Non-pigmented ciliary epithelial cell (primary cell): Measurements from ENCODE around the gene TCTN3.
"Not testable (repeated sequence)": the region's sequence is repeated elsewhere in the genome, so short reads cannot be mapped to it uniquely, and the experiment has no call there.

ENCODE experiments used
- DNase-seq: peaks from one replicate; pipeline ENCODE4 v3.0.0-alpha.2; 2010; ENCODE audit warnings: low read depth

TCTN3 gene

GRCh38 chr10:95693668-95694534 is at the start of gene TCTN3:
TSS of gene TCTN3 (minus strand) at chr10:95693927. CDS start at chr10:95693899, 28 bp downstream.
- DNase-seq, result peak; percentile 99

GRCh38 chr10:95742962-95743535 is 49.3 kb upstream of the TCTN3 start:
- DNase-seq, result no peak

GRCh38 chr10:95742485-95742884 is 48.8 kb upstream of the TCTN3 start:
- no peak for DNase-seq

GRCh38 chr10:95741807-95742467 is 48.2 kb upstream of the TCTN3 start:
- DNase-seq, result peak; percentile 63

- DNase-seq, result no peak
These were observed 45.3 kb upstream of the TCTN3 start for GRCh38 chr10:95739056-95739455.

GRCh38 chr10:95732907-95733306 is 39.2 kb upstream of the TCTN3 start:
- DNase-seq, result not testable (repeated sequence)

GRCh38 chr10:95730233-95730632 is 36.5 kb upstream of the TCTN3 start:
- DNase-seq, result no peak

GRCh38 chr10:95729323-95730055 is 35.8 kb upstream of the TCTN3 start:
- no peak for DNase-seq

- no peak for DNase-seq
These were observed 34.8 kb upstream of the TCTN3 start for GRCh38 chr10:95728526-95728925.

GRCh38 chr10:95722496-95722895 is 28.8 kb upstream of the TCTN3 start:
- not testable (repeated sequence) for DNase-seq

- not testable (repeated sequence) for DNase-seq
These were observed 27.0 kb upstream of the TCTN3 start for GRCh38 chr10:95720745-95721144.

GRCh38 chr10:95716866-95717265 is 23.1 kb upstream of the TCTN3 start:
- no peak for DNase-seq

- DNase-seq, result no peak
These were observed 22.7 kb upstream of the TCTN3 start for GRCh38 chr10:95716466-95716865.

GRCh38 chr10:95711492-95711891 is 17.8 kb upstream of the TCTN3 start:
- no peak for DNase-seq

- DNase-seq, result no peak
These were observed 13.3 kb upstream of the TCTN3 start for GRCh38 chr10:95706990-95707389.

- DNase-seq, result no peak
These were observed 12.8 kb upstream of the TCTN3 start for GRCh38 chr10:95706573-95706972.

- DNase-seq, result no peak
These were observed 4.7 kb upstream of the TCTN3 start for GRCh38 chr10:95698415-95698814.

GRCh38 chr10:95697429-95697828 is 3.7 kb upstream of the TCTN3 start:
- DNase-seq, result no peak

GRCh38 chr10:95694665-95695064 is 938 bp upstream of the TCTN3 start:
- no peak for DNase-seq

GRCh38 chr10:95693071-95693667 is 558 bp downstream of the TCTN3 start:
- no peak for DNase-seq

- no peak for DNase-seq
These were observed 2.4 kb downstream of the TCTN3 start for GRCh38 chr10:95691281-95691680.

- no peak for DNase-seq
These were observed 5.1 kb downstream of the TCTN3 start for GRCh38 chr10:95688648-95689047.
